Brain microvascular endothelial cell (primary cell): ENCODE data around the gene VEGFA.

ENCODE experiments used
- DNase-seq: peaks from one replicate; pipeline ENCODE4 v3.0.0-alpha.2; 2020
- H3K27ac ChIP-seq: fragments of 250-450 bp; sonication (Bioruptor Pico); 2 replicates; pipeline ENCODE4 v1.5.1; 2020; ENCODE audit warnings: mild to moderate bottlenecking, moderate library complexity
- H3K27me3 ChIP-seq: fragments of 250-450 bp; sonication (Bioruptor Pico); replicated peaks from 2 replicates; pipeline ENCODE4 v1.5.1; 2020; ENCODE audit warnings: mild to moderate bottlenecking
- H3K36me3 ChIP-seq: fragments of 250-450 bp; sonication (Bioruptor Pico); replicated peaks from 2 replicates; pipeline ENCODE4 v1.5.1; 2020; ENCODE audit warnings: mild to moderate bottlenecking
- H3K4me3 ChIP-seq: 2 replicates; pipeline ENCODE4 v1.5.1; 2011; ENCODE audit warnings: low read depth, mild to moderate bottlenecking, control low read depth, low read length, moderate library complexity
- CTCF ChIP-seq: IDR thresholded peaks from 2 replicates; pipeline ENCODE4 v1.5.1; 2011; ENCODE audit warnings: low read depth, mild to moderate bottlenecking, moderate library complexity, low read length, control low read depth, inconsistent platforms; ENCODE audit errors: missing control alignments
- in situ Hi-C: cut with HindIII; loops from 2 replicates; pipeline ENCODE4 v1.10.0; 2017; ENCODE audit warnings: low sequenced_read_pairs, low pct_ligation_motif_present

Gene VEGFA

GRCh38 chr6:43743682-43744381 lies 26.2 kb upstream of the VEGFA start:
- no peak overlapping the region for H3K4me3 ChIP-seq
- TF ChIP-seq CTCF = no peak
- H3K36me3 ChIP-seq = no peaks in the 10 kb centered on the region
- in situ Hi-C loops = no loop called here
- no peak overlapping the region for H3K27ac ChIP-seq
- no peak for DNase-seq
- peaks cover 4% of the 10 kb centered on the region for H3K27me3 ChIP-seq

- in situ Hi-C loops = no loop called here
Observed at GRCh38 chr6:43744491-43744890, 25.5 kb upstream of the VEGFA start.

GRCh38 chr6:43744931-43745727 lies 24.9 kb upstream of the VEGFA start:
- H3K27ac ChIP-seq = no peak overlapping the region
- TF ChIP-seq CTCF = no peak
- H3K36me3 ChIP-seq = no peaks in the 10 kb centered on the region
- in situ Hi-C loops = no loop called here
- H3K27me3 ChIP-seq = peaks cover 4% of the 10 kb centered on the region
- no peak overlapping the region for H3K4me3 ChIP-seq
- no peak for DNase-seq

More at GRCh38 chr6:43744491-43744890, 25.5 kb upstream of the VEGFA start:
- TF ChIP-seq CTCF = no peak
- DNase-seq = no peak
- Histone ChIP-seq H3K36me3 (no peaks in the 10 kb centered on the region), H3K27me3 (peaks cover 4% of the 10 kb centered on the region), H3K27ac (no peak overlapping the region), H3K4me3 (no peak overlapping the region)

GRCh38 chr6:43746071-43746470 lies 23.9 kb upstream of the VEGFA start:
- no peak for TF ChIP-seq CTCF
- DNase-seq = no peak
- H3K27me3 ChIP-seq = peaks cover 4% of the 10 kb centered on the region
- in situ Hi-C loops = no loop called here
- H3K4me3 ChIP-seq = no peak overlapping the region
- H3K36me3 ChIP-seq = no peaks in the 10 kb centered on the region
- no peak overlapping the region for H3K27ac ChIP-seq

GRCh38 chr6:43746613-43747102 lies 23.4 kb upstream of the VEGFA start:
- Histone ChIP-seq H3K27ac (no peak overlapping the region), H3K27me3 (peaks cover 4% of the 10 kb centered on the region), H3K36me3 (no peaks in the 10 kb centered on the region), H3K4me3 (no peak overlapping the region)
- no peak for DNase-seq
- in situ Hi-C loops = no loop called here
- TF ChIP-seq CTCF = no peak
